Colon (tissue), 2 donors: ENCODE measurements around the gene ANO4.
"Not testable (repeated sequence)": the region's sequence is repeated elsewhere in the genome, so short reads cannot be mapped to it uniquely, and the experiment has no call there.

ENCODE experiments used
- FAIRE-seq: peaks from 2 replicates; lab custom pipeline; 2012; peaks lifted over from hg19 to GRCh38; lab: Jason Lieb, UNC
- donor health status: control.
- donor health status: control.

The ANO4 gene

DNA sequence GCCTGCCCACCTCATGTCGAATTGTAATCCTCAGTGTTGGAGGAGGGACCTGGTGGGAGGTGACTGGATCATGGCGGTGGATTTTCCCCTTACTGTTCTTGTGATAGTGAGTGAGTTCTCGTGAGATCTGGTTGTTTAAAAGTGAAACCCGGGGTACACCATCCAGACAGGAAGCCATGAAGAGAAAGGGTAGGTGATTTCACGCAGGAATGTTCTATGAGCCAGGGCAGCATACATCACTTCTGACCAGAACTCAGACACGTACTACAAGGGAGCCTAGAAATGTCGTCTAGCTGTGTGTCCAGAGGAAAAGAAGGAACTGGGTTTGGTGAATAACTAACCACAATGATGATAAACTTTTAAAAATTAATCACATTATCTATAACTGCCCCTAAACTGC, 80.6 kb downstream of the ANO4 start:
- FAIRE-seq: no peak

DNA sequence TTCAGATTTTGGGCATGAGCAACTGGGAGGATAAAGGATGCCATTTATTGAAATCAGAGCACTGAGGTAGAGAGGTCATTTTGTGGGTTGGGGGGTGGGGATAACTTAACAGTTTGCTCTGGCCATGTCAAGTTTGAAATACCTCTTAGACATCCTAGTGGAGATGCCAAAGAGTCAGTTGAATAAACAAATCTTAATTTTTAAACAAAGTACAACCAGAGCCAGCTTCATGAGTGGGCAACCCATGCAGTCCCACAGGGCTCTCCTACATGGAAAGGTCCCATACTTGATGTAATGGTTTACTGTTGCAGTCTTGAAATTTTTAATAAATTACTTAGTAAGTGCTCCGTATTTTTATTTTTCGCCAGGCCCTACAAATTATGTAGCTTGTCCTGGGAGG, 81.2 kb downstream of the ANO4 start:
- FAIRE-seq: no peak

DNA sequence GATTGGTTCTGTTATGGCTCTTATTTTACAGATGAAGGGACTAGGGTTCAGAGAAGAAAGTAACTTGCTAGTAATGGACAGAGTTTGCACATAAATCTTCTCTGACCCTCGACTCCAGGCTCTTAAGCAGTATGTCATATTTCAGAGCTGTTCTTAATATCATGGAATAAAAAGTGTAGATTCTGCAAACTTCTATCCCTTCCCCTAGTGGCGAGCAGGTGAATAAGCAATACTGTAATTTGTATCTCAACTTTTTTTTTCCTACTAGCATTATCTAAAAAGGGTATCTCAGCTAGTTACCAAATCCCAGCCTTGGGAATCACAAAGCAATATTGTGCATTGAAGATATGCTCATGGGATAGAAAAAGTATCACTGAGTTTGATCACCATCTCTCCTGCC, 83.2 kb downstream of the ANO4 start:
- FAIRE-seq: no peak

DNA sequence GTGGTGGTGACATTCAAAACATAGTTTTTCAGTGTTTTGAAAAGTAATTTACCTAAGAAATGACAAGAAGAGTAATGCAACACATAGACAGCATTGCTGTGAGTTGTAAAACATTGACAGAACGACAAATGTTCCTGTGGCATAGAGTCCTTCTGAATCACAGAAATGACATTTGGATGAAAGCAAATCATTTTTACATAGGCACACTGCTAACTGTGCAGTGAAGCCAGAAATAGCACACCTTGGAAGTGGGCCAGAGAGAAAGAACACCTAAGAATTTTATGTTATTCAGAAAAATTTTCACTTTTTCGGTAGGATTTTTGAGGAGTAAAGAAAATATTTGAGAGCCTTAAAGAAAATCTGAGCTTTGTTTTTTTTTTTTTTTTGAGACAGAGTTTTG, 100.6 kb downstream of the ANO4 start:
- no peak for FAIRE-seq

DNA sequence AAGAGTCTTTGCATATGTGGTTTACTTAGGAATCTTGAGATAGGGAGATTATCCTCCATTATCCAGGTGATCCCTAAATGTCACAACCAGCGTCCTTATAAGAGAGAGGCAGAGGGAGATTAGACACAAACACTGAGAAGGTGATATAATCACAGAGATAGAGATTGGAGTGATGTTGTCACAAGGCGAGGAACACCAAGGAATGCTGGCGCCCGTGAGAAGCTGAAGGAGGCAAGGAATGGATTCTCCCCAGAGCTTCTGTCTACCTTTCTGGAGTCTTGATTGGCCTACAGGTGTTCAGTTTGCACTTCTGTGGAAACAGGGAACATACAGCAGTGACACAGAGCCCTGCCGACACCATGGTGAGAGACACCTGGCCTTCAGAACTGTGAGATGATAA, 101.6 kb downstream of the ANO4 start:
- no peak for FAIRE-seq

DNA sequence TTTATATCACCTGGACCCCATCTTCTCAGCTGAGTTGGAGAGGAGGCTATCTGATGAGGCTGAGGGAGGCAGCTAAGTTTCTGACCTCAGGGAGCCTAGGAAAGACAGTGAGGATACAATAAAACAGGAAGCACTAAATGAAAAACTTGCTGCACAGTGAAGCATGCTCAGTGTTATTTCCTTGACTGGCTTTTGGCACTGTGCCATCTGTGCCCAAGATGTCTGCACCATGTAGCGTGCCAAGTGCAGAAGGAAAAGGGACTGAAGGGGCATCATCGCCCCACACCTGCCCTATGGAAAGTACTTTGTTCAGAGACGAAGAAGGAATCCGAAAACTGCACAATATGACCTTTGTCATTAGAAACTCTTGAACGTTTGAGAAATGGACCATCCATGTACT, 102.7 kb downstream of the ANO4 start:
- FAIRE-seq: no peak

DNA sequence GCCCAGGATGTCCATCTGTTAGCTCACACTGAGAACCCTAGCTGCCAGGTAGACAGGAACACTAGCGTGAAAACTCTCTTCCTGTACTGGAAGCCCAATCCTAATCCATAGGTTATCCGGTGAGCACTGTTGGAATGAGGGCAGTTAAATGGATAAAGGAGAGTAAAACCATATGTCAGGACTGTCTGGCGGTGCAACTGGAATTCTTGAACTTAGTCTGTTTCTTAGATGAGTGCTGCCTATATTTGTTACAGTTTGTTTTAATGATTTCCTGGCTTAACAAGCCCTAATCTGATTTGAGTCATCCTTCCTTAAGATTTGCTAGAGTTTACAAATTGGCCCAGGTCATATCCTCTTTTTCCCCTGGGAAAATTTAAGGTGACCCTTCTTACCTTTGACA, 104.7 kb downstream of the ANO4 start:
- FAIRE-seq: no peak

DNA sequence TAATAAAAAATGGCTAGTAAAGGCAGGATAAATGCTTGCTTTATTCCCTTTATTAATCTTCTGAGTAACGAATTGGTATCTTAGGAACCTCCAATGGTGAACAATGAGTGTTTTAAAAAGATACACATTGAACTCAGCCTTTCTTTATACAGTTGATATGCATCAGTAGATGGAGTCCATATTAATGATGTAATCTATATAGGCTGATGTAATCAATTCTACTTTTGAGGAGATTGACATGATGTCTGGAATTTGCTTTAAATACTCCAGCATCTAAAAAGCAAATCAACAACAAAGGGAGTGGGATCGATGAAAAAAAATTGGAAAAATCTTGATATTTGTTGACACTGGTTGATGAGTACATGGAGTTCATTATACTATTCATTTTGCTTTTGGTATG, 106.2 kb downstream of the ANO4 start:
- FAIRE-seq: no peak

DNA sequence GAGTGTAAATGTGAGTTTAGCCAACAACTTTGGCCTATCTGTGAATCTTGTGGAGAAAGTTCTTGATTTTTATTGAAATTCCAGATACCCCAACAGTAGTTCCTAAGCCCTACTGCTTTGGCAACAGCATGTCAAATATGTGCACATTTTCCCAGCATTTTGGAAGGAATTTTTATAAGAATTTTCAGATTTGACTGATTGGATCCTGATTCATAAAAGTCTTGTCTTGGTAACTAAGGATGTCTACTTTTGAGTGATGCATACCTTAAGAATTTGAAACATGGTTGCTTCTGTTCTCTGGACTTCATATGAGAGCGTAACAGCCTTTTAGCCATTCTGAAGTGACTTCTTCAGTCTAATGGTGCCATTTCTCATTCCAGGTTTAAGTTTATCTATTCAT, 106.7 kb downstream of the ANO4 start:
- FAIRE-seq: no peak

DNA sequence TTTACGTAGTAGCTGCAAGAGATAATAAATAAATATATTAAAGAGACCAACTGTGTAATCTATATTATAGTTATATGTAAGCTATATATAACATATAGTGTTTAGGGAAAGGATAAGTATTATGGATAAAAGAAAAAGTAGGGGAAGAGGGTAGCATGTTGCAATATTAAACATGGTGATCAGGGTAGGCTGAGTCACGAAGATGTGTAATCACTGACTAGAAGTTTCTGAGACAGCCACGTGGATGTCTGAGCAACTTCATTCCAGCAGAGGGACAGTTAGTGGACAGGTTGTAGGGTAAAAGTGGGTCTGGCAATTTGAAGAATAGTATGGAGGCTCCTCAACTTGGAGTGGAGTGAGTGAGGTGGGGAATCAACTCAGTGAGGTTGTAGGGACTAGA, 109.7 kb downstream of the ANO4 start:
- FAIRE-seq: no peak

DNA sequence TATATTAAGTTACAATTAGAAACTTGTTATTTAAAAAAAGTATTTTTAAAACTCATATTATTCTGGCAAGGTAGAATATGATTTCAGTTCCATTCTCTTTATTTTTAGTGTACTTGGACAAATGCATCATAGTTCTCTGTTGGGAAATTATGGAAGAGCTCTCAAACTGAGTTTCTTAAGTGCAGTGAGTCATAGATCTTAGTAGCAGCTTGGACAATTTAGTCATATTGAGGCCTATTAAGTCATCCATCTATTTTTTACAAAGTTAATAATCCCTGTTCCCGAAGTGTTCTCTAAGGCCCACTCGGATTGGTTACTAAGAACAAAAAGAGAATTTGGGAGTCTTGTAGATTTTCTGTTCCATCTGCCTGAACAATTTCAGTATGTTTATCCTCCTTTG, 113.9 kb downstream of the ANO4 start:
- FAIRE-seq: no peak

DNA sequence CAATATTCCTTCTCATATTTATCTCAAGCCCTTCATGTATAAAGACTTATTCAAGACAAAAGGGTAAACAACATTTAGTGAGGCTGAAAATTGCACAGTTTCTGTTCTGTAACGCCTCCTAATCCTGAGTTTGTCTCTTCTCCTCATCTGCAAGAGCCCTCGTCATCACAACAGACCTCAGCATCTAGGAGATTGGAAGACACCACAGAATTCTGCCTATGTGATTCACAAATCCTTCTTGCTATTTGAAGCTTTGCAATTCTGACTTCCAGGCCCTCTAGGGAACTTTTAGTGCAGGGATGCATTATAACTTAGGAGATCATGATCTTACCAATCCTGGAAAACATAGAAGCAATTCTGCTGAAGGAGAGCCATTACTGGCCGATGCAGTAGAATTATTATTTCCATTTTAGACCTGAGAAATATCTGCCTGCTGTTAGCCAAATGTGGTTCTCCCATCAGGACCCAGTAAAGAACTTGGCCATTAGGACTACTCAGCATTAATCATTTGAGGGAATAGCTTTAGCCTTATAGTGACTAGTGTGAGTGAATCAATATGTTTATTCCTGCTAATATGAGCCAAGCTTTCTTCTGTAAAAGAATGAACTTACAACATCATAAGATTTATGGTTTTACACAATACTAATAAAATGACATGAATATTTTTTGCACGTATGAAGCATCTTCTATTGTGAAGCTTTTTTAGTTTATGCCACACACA, 119.5 kb downstream of the ANO4 start:
- no peak for FAIRE-seq

DNA sequence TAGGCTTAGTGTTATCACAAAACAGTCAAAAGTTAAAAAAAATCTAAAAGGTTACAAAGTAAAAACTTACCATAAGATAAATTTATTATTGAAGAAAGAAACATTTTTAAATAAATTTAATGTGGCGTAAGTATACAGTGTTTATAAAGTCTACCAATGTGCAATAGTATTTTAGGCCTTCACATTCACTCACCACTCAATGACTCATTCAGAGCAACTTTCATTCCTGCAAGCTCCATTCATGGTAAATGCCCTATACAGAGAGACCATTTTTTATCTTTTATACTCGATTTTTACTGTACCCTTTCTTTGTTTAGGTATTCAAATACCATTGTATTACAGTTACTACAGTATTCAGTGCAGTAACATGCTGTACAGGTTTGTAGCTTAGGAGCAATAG, 124.5 kb downstream of the ANO4 start:
- no peak for FAIRE-seq

DNA sequence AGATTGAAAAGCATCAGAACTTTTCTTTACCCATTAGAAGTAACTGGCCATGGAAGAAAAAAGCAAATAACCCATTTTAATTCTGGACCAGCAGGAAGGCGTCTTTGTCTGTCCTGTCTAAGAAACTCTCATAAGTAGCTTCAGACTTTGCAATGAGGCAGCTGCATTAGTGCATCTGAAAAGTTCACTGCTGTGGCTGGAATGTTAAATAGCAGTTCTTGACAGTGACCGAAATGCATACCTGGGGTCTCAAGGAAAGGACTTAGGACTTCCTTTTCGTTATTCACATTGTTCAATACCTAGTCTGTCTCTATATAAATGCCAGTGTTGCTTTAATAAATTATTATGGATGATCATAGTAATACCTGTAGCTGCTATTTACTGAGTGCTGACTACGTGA, 125.9 kb downstream of the ANO4 start:
- no peak for FAIRE-seq

DNA sequence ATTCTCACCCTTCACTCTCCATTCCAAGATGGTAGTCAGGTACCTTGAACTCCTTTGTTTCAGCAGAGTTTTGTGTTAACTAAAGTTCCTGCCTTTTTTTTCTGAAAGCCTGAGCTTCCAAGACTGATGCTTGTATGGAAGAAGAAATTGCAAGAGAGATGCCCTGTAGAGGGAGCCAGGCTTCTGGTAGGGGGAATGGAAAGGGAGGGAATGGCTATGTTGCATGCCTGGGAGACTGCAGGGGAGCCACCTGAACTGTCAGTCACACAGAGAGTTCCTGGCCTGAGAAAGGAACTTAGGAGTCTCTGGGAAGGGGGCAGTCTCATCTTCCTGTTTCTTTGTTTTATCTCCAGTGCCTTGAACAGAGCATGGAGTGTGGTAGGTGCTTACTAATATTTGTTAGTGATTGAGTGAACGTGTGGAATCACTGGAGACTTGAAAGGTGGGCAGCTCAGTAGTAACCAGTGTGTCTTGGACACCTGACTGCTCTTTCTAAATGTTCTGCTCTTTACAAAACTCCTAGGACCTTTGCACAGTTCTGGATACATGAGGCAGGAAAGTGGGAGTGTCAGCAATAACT, 132.2 kb downstream of the ANO4 start:
- FAIRE-seq: no peak

DNA sequence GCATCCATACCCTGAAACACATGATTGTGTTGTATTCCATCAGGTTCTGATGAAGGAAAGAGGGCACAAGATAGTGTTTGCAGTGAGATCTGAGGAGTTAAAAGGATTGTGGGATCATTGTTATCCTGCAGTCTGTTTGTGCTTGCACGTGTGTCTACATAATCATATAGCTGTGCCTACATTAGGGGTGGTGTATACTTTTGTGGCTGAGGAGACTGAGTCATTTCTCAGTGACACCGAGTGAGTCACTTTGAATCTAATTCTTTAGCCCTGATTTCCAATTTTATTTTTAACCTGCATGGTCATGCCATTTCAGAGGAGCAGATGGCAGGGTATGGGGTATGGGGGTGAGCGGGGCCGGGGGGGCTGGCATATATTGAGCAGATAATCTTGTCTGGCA, 133.2 kb downstream of the ANO4 start:
- no peak for FAIRE-seq

DNA sequence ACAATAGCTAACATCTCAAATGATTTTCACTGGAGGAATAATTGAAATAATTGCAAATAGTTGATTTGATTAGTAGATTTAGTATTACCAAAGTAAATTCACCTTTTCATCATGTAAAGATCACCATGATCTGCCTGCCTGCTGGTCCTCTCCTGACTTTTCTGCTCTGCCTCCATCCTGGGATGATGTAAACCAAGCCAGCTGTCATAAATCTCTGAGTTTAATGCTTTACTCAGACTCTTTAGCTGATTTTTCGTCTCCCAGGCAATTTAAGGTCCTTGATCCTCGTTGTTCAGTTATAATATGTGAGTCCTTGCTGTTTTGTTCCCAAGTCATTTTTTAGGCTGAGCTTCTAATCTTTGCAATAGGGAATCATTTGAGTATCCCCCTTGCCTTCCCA, 138.0 kb downstream of the ANO4 start:
- no peak for FAIRE-seq

DNA sequence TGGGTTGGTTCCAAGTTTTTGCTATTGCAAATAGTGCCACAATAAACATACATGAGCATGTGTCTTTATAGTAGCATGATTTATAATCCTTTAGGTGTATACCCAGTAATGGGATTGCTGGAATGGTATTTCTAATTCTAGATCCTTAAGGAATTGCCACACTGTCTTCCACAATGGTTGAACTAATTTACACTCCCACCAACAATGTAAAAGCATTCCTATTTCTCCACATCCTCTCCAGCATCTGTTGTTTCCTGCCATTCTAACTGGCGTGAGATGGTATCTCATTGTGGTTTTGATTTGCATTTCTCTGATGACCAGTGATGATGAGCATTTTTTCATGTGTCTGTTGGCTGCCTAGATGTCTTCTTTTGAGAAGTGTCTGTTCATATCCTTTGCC, 139.0 kb downstream of the ANO4 start:
- FAIRE-seq: not testable (repeated sequence)

DNA sequence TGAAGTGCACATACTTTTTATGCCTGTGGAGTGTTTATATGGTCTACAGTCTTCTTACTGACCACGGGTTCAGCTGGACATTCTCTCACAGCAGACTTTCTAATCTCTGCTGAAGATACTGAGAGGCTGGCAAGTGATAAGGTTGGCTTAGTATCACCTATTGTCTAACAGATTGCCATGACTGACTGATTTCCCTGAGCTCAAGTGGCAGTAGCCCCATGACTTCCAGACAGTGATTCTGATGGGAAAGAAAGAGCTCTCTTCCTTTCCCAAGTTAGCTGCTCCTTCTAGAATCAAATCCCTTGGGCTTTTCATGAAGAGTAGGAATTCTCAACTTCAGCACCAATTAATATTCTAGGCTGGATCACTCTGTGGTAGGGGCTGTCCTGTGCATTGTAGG, 141.4 kb downstream of the ANO4 start:
- FAIRE-seq: no peak

DNA sequence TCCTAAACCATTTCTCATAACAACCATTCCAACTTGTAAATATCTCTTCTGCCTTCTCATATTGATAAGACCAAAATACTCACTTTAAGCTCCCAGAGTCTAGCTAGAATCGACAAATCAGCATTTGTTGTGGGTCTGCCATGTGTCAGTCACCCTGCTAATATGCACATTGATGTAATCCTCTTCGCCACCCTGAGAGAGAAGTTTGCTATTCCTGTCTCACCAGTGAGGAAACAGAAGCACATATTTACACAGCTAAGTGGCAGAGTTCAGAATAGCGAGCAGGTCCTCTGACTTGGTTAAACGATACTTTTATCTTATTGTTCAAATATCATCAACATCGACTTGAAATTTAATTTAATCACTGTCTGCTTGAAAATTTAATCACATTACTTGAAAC, 142.1 kb downstream of the ANO4 start:
- no peak for FAIRE-seq

DNA sequence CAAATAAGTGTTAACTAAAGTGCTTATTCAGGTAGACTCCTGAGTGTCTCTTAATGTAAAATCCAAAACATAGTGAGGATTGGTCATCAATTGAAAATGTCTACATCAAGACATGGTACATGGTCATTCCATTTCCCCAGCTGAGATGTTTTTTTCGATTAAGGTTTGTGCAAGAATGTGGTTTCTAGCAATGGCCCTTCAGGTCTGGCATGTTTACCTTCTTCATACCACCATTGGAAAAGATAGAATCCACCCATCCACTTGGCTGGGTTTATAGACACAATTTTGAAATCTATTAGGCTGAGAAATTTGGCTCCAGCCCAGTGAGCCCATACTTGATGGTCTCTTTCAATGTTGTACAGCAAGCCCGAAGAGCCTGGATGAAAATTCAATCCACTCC, 145.9 kb downstream of the ANO4 start:
- no peak for FAIRE-seq

DNA sequence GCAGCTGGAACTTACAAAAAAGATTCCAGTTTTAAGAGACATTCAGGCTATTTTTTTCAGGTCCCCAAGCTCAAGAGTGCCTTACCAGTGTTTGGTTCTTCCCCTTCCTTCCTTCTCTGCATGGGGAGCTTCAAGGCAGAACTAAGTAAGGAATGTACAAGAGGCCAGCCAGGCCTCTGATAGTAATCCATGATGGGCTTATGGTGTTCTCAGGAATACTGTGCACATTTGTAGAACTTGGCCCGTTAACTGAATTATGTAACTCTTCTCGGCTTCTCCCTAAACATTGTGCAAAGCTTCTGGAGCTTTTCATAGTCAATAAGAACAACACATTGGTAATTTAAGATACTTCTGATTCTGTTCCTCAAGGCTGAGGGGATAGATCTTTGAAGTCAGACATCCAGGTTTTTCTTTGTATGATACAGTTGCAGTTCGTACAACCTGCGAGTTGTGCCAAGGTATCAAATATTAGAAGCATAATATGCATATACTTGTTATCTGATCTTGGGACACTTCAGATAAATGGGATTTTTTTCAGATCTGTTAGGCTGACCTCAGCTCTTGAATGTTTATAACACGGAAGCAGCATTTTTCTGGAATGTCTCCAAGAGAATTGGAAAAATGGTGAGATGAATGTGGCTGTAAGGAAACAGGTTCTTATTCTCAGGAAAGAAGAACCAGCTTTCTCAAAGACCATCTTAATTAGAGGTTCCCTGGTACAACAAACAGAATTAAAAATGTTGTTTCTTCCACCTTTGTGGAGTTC, 148.6 kb downstream of the ANO4 start:
- FAIRE-seq: no peak

DNA sequence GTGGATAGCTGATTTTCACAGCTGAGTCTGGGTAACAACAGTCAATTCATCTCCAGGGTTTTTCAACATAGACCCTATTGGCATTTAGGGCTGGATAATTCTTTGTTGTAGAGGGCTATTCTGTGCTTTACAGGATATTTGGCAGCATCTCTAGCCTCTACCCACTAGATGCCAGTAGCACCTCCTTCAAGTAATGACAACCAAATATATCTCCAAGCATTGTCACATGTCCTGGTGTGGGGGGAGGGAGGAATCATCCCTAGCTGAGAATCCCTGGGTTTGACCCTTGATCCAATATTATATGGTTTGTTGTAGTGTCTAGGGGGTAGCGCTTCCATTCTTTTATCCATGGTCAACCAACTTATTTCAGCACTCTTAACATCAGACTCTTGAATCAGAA, 157.2 kb downstream of the ANO4 start:
- FAIRE-seq: no peak

DNA sequence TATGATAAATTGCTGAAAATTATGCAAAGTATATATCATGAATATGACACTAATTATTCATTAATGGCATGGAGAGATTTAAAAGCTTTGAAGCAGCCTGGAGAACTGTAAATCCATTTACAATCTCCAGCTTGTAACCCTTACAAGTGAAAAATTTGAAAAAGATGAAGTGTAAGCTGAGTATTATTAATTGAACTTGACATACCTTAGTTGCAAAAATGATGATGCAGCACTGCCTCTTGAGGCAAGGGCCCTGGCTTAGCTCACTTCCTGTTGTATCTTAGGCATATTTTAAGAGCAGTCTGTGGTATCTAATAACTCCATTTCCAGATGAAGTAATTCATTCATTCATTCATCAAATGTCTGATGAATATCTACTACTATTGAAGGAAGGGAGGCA, 158.6 kb downstream of the ANO4 start:
- FAIRE-seq: no peak
